ENCODE results near the gene RPS6KA2.

The RPS6KA2 gene

GRCh38 chr6:166523782-166524559 is 103.1 kb downstream of the RPS6KA2 start:
- DNase-seq = no peak

DNA sequence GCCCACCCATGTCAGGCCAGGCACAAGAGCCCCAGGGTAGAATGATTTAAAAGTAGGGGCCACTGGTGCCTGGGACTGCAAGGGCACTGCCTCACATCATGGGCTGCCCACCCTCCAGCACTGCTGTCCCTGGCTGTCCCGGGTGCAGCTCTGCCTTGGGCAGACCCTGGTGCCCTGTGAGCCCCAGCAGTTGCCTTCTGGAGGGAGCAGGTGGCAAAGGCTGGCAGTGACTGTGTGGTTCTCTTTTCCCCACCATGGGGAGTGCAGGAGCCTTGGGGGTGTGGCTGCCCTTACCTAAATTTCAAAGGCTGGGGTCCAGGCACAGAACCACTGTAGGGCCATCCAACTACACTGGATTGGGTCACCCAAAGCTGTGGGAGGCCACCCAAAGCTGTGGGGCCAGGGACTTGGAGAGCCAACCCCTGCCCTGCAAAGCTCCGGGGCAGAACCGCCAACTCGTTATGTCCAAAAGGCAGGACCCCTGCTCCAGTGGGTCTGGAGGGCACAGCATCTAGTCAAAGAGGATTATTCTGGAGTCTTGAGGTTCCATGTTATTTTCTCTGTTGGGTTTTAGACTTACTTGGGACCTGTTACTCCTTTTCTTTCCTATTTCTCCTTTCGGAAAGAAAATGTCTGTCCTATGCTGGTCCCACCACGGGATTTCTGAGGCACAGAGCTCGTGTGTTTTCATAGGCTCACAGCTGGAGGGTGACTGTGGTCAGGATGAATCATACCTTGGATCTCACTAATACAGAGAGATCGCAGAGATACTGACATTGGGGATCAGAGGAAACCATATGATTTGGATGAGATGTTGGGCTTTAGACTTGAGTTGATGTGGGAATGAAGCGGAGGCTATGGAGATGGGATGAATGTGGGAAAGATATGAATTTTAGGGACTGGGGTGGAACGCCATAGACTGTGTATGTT is 105.9 kb downstream of the RPS6KA2 start:
- no peak for DNase-seq

DNA sequence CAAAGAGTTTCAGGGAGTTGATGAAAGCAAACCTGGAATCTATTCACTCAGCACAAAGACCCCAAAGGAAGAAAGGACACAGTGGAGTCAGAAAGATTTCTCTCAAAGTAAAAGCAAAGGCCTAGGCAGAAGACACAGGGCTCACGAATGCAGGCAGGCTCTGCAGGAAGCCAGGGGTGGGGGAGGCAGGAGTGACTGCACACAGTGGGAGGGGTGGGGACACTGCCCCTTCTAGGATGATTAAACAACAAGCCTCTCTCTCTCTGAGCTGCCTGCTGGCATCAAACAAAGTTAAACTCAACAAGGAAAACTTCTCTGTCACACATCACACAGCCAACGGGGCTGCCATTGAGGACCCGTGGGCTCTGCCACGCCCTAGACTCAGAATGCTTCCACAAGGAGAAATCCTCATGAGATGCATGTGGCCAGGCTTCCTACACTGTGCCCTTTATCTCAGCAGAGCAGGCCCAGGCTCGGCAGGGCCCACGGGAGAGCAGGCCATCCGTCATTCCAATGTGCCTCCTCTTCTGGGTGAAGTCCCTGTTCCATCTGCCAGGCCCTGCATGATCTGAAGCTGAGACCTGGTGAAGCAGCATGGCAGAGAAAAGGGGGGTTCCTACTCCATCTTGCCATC is 110.7 kb downstream of the RPS6KA2 start:
- no peak for DNase-seq

DNA sequence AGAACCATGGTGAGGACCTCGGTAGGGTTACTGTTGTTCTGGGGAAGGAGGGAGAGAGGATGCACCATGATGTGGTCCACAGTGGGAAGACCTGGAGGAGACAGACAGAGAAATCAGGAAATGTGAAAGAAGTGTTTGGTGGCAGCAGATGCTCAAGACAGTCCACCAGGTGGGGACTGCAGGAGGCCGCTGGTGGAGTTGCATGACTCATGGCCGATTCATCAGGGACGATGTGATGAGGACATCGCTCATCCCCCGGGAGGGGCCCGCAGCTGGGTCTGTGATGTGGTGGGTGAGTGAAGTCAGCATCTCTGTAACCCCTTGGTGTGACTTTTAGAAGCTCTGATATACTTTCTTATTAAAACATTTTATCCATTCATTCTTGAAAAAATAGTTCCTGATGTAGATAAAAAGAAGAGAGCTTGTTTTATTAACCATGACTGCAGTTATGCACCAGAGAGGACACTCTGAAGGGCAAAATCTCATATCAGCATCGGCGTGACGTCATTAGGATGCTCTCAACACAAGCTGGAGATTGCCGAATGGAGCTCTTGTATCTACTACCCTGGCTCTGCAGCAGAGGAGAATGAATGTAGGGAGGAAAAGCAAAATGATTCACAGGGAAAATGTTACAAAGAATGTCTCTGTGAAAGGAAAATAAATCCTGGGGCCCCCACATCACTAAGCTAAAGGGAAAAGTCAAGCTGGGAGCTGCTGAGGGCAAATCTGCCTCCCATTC is 111.8 kb downstream of the RPS6KA2 start:
- DNase-seq = no peak

DNA sequence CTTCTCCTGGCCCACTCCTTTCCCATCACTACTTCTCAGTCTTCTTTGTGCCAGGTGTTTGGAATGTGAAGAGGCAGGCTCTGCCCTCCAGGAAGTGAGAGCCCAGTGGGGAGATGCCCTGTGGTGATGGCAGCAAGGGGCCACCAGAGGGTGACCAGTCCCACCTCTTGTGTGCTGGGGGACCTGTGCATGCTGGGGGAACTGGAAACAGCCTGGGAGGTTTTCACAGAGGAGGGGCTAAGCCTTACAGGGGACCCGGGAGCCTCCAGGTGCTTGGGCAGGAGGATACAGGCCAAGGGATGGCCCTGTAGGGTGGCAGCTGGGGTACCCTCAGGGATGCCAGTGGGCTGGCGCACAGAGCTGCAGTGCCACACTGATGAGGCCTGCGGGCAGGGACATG is 112.9 kb downstream of the RPS6KA2 start:
- DNase-seq = no peak

GRCh38 chr6:166512567-166512966 is 114.5 kb downstream of the RPS6KA2 start:
- DNase-seq = no peak

DNA sequence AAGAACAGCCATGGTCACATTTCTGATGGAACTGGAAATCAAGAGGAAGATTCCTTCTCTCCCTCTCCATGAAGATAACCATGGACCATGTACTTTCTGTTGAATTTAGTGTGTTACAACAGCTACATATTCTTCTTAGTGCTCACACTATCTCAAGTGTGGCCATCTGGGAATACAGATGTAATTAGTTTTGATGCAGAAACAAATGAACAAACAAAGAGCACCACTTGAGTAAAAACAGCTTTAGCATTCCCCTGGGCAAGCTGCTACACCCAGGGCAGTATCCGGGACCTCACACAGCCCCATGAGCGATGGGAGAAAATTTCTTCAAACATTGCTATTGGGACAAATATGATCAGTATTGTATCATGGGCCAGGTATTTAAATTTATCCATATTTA is 115.7 kb downstream of the RPS6KA2 start:
- no peak for DNase-seq

- no peak for DNase-seq
Observed at GRCh38 chr6:166509193-166509592, 117.9 kb downstream of the RPS6KA2 start.

DNA sequence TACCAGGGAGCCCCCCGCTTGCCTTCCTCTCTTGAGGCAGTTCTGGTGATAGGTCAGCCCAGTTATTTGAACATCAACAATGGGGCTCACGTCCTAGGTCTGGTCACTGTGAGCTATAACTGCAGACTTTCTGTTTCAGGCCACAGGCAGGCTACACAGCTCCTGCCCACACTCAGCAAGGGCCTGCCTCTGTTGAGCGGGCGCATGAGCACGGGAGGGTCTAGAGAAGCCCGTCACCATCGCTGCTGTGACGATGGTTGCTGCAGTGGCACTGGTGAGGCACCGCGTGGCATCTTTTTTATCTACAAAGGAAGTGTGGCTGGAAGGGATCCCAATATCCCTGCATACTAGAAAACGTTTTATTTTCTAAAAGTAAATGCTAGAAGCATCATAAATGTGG is 118.3 kb downstream of the RPS6KA2 start:
- DNase-seq = no peak

DNA sequence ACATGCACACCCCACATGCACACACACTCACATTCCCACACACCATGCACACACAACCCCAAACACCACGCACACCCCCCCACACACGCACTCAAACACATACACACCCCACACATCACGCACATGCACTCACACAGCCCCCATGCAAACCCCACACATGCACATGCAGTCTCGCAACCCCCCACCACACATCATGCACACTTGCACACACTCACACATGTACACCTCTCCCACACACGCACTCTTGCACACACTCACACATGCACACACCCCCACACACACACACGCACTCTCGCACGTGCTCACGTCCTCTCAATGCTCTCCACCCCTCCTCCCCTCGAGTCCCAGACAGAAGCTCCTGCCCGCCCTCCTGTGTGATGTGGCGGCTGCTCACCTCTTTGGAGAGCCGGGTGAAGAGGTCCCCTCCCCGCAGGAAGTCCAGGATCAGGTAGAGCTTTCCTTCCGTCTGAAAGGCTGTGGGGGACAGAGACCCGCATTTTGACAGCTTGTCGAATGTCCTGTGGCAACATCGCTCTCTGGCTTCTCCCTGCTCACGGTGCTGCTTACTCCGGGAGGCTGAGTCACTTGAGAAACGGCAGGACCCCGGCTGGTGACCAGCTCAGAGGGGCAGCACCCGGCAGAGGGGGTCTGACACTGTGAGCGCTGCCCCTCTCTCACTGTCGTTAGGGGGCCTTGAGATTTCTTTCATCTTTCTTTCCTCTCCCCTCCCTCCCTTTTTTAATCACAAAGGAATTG is 119.1 kb downstream of the RPS6KA2 start:
- no peak for DNase-seq

- DNase-seq = no peak
Observed at GRCh38 chr6:166507380-166507779, 119.7 kb downstream of the RPS6KA2 start.

DNA sequence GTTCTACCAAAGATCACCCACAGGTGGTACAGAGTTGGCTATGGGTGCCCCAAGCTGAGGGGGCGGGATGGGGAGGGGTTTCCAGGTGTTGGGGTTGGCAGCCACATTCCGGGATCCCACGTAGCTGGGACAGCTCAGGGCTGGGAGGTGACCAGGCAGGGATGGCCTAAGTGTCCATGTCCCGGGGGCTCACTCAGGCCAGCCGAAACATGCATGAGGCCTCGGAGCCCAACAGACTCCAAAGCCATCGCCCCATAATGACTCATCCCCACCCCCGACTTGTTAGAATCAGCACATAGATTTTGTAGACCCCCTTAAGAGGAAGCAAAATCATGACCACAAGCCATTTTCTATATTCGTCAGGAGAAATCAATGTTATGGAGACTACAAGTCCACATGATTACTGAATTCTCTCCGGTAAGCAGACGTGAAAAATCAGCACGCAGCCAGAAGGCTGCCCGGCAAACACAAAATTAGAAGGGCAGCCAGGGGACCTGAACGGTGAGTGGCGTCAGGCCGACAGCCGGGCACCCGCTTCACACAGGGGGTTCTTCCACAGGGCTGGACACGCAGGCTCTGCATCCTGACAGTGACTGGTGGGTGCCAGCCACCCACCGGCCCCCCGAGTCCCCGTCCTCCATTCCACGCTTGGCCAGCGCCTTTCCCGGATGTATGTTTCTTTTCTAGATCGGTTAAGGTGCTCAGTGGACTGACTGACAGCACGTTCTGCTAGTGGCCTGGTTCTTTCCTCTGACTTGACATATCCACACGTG is 121.7 kb downstream of the RPS6KA2 start:
- DNase-seq = no peak

- DNase-seq = no peak
Observed at GRCh38 chr6:166504100-166504499, 123.0 kb downstream of the RPS6KA2 start.

- no peak for DNase-seq
Observed at GRCh38 chr6:166503167-166503744, 123.8 kb downstream of the RPS6KA2 start.

DNA sequence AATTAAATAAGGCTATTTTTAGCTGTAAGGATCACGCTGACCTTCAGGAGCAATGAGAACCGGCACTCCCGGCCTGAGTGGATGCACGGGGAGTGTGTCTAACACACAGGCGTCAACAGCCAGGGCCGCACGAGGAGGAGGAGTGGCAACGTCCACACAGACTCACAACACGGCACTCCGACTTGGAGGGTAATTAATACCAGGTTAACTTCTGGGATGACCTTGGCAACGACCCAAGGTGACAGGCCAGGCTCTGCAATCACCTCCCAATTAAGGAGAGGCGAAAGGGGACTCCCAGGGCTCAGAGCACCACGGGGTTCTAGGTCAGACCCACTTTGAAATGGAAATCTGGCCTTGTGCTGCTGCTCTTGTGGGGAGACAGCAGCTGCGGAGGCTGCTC is 124.6 kb downstream of the RPS6KA2 start:
- DNase-seq = no peak

DNA sequence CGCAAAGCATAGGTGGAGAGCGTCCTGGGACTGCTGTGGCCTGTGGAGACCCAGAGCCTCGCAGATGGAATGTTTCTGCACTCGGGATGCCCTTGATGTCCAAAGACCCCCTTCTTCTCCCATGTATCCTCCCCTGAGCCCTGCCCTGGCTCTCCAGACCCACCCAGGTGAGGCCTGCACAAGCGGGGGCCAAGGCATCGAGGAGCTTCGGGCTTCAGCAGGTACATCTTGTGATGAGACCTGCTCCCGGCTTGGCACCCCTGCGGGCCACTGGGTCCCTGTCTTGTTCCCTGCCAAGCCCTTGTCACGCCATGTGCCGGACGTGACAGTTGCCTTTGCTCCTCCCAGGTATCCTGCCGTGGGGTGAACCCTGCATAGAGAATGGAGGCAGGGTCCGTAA is 125.8 kb downstream of the RPS6KA2 start:
- DNase-seq = no peak

GRCh38 chr6:166500246-166500645 is 126.8 kb downstream of the RPS6KA2 start:
- no peak for DNase-seq

DNA sequence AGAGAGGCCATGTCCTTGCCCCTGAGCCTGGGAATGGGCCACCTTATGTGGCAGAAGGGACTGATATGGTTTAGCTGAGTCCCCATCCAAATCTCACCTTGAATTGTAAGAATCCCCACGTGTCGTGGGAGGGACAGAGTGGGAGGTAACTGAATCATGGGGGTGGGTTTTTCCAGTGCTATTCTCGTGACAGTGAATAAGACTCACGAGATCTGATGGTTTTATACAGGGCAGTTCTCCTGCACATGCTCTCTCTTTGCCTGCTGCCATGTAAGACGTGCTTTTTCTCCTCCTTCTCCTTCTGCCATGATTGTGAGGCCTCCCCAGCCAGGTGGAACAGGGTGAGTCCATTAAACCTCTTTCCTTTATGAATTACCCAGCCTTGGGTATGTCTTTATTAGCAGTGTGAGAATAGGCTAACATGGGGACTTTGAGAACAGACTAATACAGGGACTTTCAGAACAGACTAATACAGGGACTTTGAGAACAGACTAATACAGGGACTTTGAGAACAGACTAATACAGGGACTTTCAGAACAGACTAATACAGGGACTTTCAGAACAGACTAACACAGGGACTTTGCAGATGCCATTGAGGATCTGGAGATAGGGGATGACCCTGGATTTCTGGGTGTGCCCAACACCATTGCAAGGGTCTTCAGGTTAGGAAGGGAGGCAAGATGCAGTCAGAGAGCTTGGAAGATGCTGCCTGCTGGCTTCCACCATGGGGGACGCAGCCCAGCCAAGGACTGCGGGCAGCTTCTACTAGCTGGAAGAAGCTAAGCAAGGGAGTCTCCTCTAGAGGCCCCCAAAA is 127.5 kb downstream of the RPS6KA2 start:
- no peak for DNase-seq

DNA sequence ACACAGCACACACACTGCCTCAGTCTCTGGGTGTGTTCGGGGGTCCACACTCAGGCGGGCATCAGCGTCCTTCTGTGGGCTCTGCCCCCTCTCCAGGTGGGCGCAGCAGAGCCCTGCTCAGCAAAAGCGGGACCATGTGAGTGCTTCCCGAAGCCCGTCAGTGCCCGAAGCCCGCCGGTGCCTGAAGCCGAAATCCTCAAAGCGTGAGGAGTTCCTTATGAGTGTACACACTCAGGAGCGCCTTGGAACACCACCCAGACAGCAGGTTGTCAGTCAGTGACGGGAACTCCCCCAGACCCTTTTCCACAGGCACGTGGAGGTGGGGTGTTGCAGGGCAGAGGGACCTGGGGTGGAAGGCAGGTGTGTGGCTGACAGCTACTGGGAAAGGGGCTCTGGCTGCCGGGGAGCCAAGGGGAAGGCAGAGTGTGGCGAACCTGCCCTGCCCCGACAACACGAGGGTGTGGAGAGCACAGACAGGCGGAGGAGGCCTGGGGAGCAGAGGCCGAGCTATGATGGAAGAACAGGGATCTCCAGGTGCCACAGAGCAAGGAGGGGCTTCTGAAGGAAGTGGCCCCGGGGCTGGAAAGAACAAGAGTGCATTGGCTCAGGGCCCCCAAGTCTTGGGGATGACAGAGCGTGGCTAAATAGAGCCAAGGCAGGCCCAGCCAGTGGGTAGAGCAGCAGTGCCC is 128.2 kb downstream of the RPS6KA2 start:
- DNase-seq = no peak

All from activated CD4-positive, CD25-positive, alpha-beta regulatory T cell treated with anti-CD3 and anti-CD28 coated beads, Interleukin-2, amount 50 U/mL, for 72 hours (primary cell).